Dendritic cell treated with granulocyte-macrophage colony-stimulating factor and Interleukin-4, amounts not matched to agents 40 ng/mL and 50 ng/mL, for 4 days (primary cell): ENCODE results near the gene TAF11L14.
"Not testable (repeated sequence)": the region's sequence is repeated elsewhere in the genome, so short reads cannot be mapped to it uniquely, and the experiment has no call there.

Experiments used
- H3K27ac Mint-ChIP-seq: one replicate; pipeline ENCODE4 v1.8.0; 2022; ENCODE audit warnings: mild to moderate bottlenecking, mixed read lengths
- H3K27me3 Mint-ChIP-seq: one replicate; pipeline ENCODE4 v1.8.0; 2022; ENCODE audit warnings: mild to moderate bottlenecking, mixed read lengths
- H3K36me3 Mint-ChIP-seq: one replicate; pipeline ENCODE4 v1.8.0; 2022; ENCODE audit warnings: low read depth, mixed read lengths
- H3K4me1 Mint-ChIP-seq: one replicate; pipeline ENCODE4 v1.8.0; 2022; ENCODE audit warnings: low read depth, mixed read lengths
- H3K4me3 Mint-ChIP-seq: one replicate; pipeline ENCODE4 v1.8.0; 2022; ENCODE audit warnings: mild to moderate bottlenecking, moderate library complexity, mixed read lengths
- H3K9me3 Mint-ChIP-seq: one replicate; pipeline ENCODE4 v1.8.0; 2022; ENCODE audit warnings: mixed read lengths
- intact Hi-C: fragments of 100-400 bp; cut with micrococcal nuclease; formaldehyde crosslinking; loops from one replicate; pipeline ENCODE4 v1.15.0; 2022

TAF11L14 gene

DNA sequence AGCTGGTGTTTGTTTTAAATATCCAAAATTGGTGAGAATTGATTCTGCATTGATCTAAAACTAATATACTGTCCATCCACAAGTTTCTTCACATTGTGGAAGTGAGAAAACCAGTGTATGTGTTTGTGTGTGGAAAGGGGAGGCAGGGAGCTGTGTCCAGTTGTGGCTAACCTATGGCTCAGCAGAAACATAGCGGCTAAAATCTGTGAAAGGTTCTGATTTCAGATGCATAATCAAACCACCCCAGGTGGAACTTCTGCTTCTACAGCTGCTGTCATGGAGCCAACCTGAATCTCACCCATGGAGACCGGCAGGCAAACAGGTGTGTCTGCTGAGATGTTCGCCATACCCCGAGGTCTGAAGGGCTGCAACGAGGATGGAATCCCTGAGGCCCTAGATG, at the start of gene TAF11L14:
TAF11L14 (plus strand) TSS at position 301 of the 400 bp plus-strand sequence.
- Mint-ChIP-seq H3K9me3 (peaks cover 17% of the 10 kb centered on the region), H3K36me3 (no peaks in the 10 kb centered on the region), H3K27ac (no peak within 1 kb of the TSS), H3K27me3 (no peaks in the 10 kb centered on the region), H3K4me3 (no peak within 1 kb of the TSS), H3K4me1 (no peaks in the 10 kb centered on the region)
- intact Hi-C loops: no loop called here

DNA sequence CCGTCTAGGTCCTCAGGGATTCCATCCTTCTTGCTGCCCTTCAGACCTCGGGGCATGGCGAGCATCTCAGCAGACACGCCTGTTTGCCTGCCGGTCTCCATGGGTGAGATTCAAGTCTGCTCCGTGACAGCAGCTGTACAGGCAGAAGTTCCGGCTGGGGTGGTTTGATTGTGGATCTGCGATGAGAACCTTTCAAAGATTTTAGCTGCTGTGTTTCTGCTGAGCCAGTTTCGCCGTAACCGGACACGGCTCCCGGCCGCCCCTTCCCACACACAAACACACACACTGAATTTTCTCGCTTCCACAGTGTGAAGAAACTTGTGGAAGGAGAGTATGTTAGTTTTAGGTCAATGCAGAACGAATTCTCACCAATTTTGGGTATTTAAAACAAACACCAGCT, 48.6 kb upstream of the TAF11L14 start, which contains the start of gene TAF11L7:
TAF11L7 (minus strand) TSS at position 101 of the 400 bp plus-strand sequence.
- H3K36me3 Mint-ChIP-seq, H3K4me1 Mint-ChIP-seq, H3K9me3 Mint-ChIP-seq, H3K4me3 Mint-ChIP-seq, H3K27me3 Mint-ChIP-seq, intact Hi-C loops, H3K27ac Mint-ChIP-seq: not testable (repeated sequence)

DNA sequence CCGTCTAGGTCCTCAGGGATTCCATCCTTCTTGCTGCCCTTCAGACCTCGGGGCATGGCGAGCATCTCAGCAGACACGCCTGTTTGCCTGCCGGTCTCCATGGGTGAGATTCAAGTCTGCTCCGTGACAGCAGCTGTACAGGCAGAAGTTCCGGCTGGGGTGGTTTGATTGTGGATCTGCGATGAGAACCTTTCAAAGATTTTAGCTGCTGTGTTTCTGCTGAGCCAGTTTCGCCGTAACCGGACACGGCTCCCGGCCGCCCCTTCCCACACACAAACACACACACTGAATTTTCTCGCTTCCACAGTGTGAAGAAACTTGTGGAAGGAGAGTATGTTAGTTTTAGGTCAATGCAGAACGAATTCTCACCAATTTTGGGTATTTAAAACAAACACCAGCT, 43.4 kb upstream of the TAF11L14 start, which contains the start of gene TAF11L8:
TAF11L8 (minus strand) TSS at position 101 of the 400 bp plus-strand sequence.
- H3K4me3 Mint-ChIP-seq, intact Hi-C loops, H3K27me3 Mint-ChIP-seq, H3K36me3 Mint-ChIP-seq, H3K4me1 Mint-ChIP-seq, H3K27ac Mint-ChIP-seq, H3K9me3 Mint-ChIP-seq: not testable (repeated sequence)

DNA sequence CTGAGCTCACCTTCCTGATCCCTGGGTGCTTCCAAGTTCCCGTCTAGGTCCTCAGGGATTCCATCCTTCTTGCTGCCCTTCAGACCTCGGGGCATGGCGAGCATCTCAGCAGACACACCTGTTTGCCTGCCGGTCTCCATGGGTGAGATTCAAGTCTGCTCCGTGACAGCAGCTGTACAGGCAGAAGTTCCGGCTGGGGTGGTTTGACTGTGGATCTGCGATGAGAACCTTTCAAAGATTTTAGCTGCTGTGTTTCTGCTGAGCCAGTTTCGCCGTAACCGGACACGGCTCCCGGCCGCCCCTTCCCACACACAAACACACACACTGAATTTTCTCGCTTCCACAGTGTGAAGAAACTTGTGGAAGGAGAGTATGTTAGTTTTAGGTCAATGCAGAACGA, 40.0 kb upstream of the TAF11L14 start, which contains the start of gene TAF11L9:
TAF11L9 (minus strand) TSS at position 140 of the 400 bp plus-strand sequence.
- H3K27ac Mint-ChIP-seq, H3K4me3 Mint-ChIP-seq, H3K4me1 Mint-ChIP-seq, intact Hi-C loops, H3K9me3 Mint-ChIP-seq, H3K27me3 Mint-ChIP-seq, H3K36me3 Mint-ChIP-seq: not testable (repeated sequence)

DNA sequence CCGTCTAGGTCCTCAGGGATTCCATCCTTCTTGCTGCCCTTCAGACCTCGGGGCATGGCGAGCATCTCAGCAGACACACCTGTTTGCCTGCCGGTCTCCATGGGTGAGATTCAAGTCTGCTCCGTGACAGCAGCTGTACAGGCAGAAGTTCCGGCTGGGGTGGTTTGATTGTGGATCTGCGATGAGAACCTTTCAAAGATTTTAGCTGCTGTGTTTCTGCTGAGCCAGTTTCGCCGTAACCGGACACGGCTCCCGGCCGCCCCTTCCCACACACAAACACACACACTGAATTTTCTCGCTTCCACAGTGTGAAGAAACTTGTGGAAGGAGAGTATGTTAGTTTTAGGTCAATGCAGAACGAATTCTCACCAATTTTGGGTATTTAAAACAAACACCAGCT, 36.5 kb upstream of the TAF11L14 start, which contains the start of gene TAF11L10:
TAF11L10 (minus strand) TSS at position 101 of the 400 bp plus-strand sequence.
- H3K4me1 Mint-ChIP-seq, intact Hi-C loops, H3K27me3 Mint-ChIP-seq, H3K36me3 Mint-ChIP-seq, H3K27ac Mint-ChIP-seq, H3K4me3 Mint-ChIP-seq: not testable (repeated sequence)
- H3K9me3 Mint-ChIP-seq: peaks cover 11% of the 10 kb centered on the region

DNA sequence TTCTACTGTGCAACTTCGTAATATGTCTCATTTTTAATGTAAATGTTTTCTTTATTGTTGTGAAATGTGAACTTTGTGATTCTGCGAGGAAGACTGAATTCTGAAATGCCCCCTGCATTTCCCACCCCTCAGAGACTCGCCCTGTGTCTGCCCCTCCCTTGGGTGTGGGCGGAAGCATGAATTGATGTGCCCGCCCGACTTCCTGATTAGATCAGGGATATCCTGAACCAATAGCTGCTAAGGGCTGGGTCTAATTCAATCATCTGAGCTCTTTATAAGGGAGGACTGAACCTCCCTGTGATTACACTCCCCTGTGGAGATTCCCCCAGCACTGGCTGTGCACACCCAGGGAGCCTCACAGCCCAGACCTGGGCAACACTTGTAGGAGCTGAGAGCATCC, 30.4 kb upstream of the TAF11L14 start, which contains the start of gene TAF11L11:
TAF11L11 (plus strand) TSS at position 304 of the 400 bp plus-strand sequence.
- H3K36me3 Mint-ChIP-seq, H3K4me3 Mint-ChIP-seq: not testable (repeated sequence)

DNA sequence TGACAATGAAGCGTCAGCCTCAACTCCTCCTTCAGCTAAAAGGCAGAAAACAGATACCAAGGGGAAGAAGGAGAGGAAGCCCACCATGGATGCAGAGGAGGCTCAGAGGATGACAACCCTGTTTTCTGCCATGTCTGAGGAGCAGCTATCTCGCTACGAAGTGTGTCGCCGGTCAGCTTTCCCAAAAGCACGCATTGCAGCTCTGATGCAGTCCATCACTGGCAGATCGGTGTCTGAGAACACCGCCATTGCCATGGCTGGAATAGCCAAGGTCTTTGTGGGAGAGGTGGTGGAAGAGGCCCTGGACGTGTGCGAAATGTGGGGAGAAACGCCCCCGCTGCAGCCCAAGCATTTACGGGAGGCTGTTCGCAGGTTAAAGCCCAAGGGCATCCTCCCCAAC, 29.3 kb upstream of the TAF11L14 start:
- Mint-ChIP-seq H3K4me3 (no peak overlapping the region), H3K36me3 (no peaks in the 10 kb centered on the region), H3K27ac (no peak overlapping the region), H3K4me1 (no peaks in the 10 kb centered on the region), H3K27me3 (no peaks in the 10 kb centered on the region), H3K9me3 (peaks cover under 1% of the 10 kb centered on the region)
- intact Hi-C loops: no loop called here

More for the DNA sequence above, 30.4 kb upstream of the TAF11L14 start, which contains the start of gene TAF11L11:
- H3K4me1 Mint-ChIP-seq, intact Hi-C loops, H3K27me3 Mint-ChIP-seq, H3K27ac Mint-ChIP-seq: not testable (repeated sequence)
- peaks cover 11% of the 10 kb centered on the region for H3K9me3 Mint-ChIP-seq

DNA sequence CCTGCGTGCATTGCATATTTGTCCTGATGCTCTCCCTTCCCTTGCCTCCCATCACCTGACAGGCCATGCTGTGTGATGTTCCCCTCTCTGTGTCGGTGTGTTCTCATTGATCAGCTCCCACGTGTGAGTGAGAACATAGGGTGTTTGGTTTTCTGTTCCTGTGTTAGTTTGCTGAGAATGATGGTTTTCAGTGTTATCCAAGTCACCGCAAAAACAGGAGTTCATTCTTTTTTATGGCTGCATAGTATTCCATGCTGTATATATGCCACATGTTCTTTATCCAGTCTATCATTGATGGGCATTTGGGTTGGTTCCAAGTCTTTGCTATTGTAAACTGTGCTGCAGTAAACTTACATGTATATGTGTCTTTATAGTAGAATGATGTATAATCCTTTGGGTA, 26.8 kb upstream of the TAF11L14 start:
- not testable (repeated sequence) for H3K4me1 Mint-ChIP-seq

DNA sequence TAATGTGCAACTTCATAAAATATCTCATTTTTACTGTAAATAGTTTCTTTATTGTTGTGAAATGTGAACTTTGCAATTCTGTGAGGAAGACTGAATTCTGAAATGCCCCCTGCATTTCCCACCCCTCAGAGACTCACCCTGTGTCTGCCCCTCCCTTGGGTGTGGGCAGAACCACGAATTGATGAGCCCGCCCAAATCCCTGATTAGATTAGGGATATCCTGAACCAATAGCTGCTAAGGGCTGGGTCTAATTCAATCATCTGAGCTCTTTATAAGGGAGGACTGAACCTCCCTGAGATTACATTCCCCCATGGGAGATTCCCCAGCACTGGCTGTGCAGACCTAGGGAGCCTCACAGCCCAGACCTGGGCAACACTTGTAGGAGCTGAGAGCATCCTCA, 24.2 kb upstream of the TAF11L14 start, which contains the start of gene TAF11L12:
TAF11L12 (plus strand) TSS at position 301 of the 400 bp plus-strand sequence.
- H3K27me3 Mint-ChIP-seq, H3K4me1 Mint-ChIP-seq, H3K9me3 Mint-ChIP-seq, H3K27ac Mint-ChIP-seq, H3K36me3 Mint-ChIP-seq, H3K4me3 Mint-ChIP-seq, intact Hi-C loops: not testable (repeated sequence)

More for the DNA sequence above, 26.8 kb upstream of the TAF11L14 start:
- H3K27ac Mint-ChIP-seq, H3K36me3 Mint-ChIP-seq, H3K9me3 Mint-ChIP-seq, H3K4me3 Mint-ChIP-seq, intact Hi-C loops, H3K27me3 Mint-ChIP-seq: not testable (repeated sequence)

DNA sequence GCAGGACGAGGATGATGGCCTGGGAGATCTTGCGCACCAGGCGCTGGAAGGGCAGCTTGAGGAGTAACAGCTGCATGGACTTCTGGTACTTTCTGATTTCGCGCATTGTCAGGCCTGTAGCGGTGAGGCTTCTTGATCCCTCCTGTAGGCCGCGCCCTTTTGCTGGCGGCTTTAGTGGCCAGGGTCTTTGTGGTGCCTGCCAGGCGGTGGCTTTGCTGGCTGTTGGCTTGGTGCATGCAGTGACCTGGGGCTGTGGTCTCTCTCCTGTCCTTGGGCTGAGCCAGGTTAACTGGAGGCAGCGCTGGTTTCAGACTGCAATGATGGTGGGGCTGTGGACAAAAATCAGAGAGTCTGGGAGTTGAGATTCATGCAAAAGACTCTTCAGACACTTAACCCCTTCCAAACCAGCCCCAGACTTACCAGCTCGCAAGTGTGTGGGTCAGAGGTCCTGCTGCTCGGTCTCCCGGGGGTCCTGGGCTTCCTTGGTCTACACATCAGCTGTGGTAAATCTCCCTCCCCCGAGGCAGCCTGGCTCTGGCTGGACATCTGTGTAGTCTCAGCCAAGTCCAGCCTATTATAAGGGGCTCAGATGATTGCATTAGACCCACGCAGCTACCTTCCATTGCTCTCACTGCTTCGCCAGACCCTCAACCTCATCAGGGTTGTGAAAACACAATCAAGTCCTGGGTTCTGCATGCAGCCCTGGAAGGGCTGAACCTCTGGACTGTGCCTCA, 19.2 kb upstream of the TAF11L14 start:
- no peaks in the 10 kb centered on the region for H3K36me3 Mint-ChIP-seq
- H3K4me3 Mint-ChIP-seq: no peak overlapping the region
- no peak overlapping the region for H3K27ac Mint-ChIP-seq
- intact Hi-C loops: no loop called here
- H3K9me3 Mint-ChIP-seq: peaks cover 16% of the 10 kb centered on the region
- no peaks in the 10 kb centered on the region for H3K4me1 Mint-ChIP-seq
- no peaks in the 10 kb centered on the region for H3K27me3 Mint-ChIP-seq

DNA sequence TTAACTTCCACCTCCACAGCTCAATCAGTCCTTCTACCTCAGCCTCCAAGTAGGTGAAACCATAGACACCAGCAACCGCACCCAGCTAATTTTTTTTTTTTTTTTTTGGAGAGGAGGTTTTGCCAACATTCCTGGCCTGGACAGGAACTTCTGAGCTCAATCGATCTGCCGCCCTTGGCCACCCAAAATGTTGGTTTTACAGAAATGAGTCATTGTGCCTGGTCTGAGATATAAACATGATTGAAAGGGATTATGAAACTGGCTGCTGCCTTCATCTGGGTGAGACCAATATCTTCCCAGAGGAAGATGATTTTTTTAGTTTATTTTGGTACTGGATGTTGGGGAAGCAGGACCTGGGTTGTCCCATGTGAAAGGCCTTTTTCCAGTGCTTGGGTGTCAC, 14.9 kb upstream of the TAF11L14 start:
- Mint-ChIP-seq H3K27me3 (no peaks in the 10 kb centered on the region), H3K4me3 (no peak overlapping the region), H3K4me1 (no peaks in the 10 kb centered on the region), H3K27ac (no peak overlapping the region), H3K9me3 (peaks cover 36% of the 10 kb centered on the region), H3K36me3 (no peaks in the 10 kb centered on the region)
- intact Hi-C loops: no loop called here

DNA sequence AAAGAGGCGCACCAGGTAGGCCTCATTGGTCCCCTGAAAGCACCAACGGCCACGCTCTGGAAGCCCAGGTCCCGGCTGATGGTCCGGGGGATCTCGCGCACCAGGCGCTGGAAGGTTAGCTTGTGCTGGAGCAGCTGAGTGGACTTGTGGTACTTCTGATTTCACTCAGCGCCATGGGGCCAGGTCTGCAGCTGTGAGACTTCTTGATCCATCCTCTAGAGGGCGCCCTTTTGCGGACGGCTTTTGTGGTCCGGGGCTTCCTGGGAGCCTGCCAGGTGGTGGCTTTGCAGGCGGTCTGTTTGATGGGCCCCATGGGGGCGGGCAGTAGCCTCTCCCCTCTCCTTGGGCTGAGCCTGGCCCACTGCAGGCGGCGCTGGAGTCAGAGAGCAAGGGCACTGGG, 13.6 kb upstream of the TAF11L14 start:
- Mint-ChIP-seq H3K27me3 (no peaks in the 10 kb centered on the region), H3K36me3 (no peaks in the 10 kb centered on the region), H3K27ac (no peak overlapping the region), H3K4me3 (no peak overlapping the region), H3K4me1 (no peaks in the 10 kb centered on the region), H3K9me3 (peaks cover 27% of the 10 kb centered on the region)
- intact Hi-C loops: no loop called here

DNA sequence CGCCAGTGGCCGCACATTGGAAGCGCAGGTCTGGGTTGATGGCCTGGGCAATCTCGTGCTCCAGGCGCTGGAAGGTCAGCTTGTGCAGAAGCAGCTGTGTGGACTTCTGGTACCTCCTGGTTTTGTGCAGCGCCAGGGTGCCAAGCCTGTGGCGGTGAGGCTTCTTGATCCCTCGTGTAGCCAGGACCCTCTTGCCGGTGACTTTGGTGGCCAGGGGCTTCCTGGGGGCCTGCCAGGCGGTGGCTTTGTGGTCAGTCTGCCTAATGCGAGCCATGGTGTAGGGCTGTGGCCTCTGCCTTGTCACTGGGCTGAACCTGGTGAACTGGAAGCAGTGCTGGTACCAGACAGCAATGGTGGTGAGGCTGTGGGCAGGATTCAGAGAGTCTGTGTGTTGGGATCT, 8.6 kb upstream of the TAF11L14 start:
- no peak overlapping the region for H3K4me3 Mint-ChIP-seq
- intact Hi-C loops: no loop called here
- no peaks in the 10 kb centered on the region for H3K4me1 Mint-ChIP-seq
- H3K36me3 Mint-ChIP-seq: no peaks in the 10 kb centered on the region
- peaks cover 19% of the 10 kb centered on the region for H3K9me3 Mint-ChIP-seq
- no peak overlapping the region for H3K27ac Mint-ChIP-seq
- H3K27me3 Mint-ChIP-seq: no peaks in the 10 kb centered on the region

DNA sequence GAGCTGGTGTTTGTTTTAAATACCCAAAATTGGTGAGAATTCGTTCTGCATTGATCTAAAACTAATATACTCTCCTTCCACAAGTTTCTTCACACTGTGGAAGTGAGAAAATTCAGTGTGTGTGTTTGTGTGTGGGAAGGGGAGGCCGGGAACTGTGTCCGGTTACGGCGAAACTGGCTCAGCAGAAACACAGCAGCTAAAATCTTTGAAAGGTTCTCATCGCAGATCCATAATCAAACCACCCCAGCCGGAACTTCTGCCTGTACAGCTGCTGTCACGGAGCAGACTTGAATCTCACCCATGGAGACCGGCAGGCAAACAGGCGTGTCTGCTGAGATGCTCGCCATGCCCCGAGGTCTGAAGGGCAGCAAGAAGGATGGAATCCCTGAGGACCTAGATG, 2.5 kb upstream of the TAF11L14 start, which contains the start of gene TAF11L13:
TAF11L13 (plus strand) TSS at position 301 of the 400 bp plus-strand sequence.
- H3K27me3 Mint-ChIP-seq, H3K36me3 Mint-ChIP-seq, H3K4me3 Mint-ChIP-seq, H3K27ac Mint-ChIP-seq, intact Hi-C loops, H3K4me1 Mint-ChIP-seq: not testable (repeated sequence)
- peaks cover 17% of the 10 kb centered on the region for H3K9me3 Mint-ChIP-seq

DNA sequence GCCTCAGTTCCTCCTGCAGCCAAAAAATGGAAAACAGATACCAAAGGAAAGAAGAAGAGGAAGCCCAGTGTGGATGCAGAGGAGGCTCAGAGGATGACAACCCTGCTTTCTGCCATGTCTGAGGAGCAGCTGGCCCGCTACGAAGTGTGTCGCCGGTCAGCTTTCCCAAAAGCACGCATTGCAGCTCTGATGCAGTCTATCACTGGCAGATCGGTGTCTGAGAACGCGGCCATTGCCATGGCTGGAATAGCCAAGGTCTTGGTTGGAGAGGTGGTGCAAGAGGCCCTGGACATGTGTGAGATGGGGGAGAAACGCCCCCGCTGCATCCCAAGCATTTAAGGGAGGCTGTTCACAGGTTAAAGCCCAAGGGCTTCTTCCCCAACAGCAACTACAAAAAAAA, 15.0 kb downstream of the TAF11L14 start:
- intact Hi-C loops, H3K4me1 Mint-ChIP-seq, H3K4me3 Mint-ChIP-seq, H3K27me3 Mint-ChIP-seq, H3K36me3 Mint-ChIP-seq, H3K27ac Mint-ChIP-seq: not testable (repeated sequence)
- peaks cover 25% of the 10 kb centered on the region for H3K9me3 Mint-ChIP-seq
